Measurements from ENCODE around the gene H2BW1. TPM values are rescaled to one million over a fixed set of nuclear protein-coding genes. Genes with fewer than 3 reads are reported as not detected.
"Not testable (repeated sequence)": the region's sequence is repeated elsewhere in the genome, so short reads cannot be mapped to it uniquely, and the experiment has no call there.

The H2BW1 gene
- polyA plus RNA-seq (2013, experiment 1 of 2) = not detected
- not detected for polyA plus RNA-seq (2013, experiment 2 of 2)

GRCh38 chrX:104013606-104014005 is at the start of gene H2BW1:
Gene H2BW1 (minus strand): TSS chrX:104013708. CDS start chrX:104013576, 132 bp downstream.
- no peaks in the 10 kb centered on the region for H3K9me3 ChIP-seq (ENCODE audit: control insufficient read depth, low read length)
- no peak within 1 kb of the TSS for H3K4me3 ChIP-seq (ENCODE audit: extremely low read depth, insufficient read depth, low read length, poor library complexity, severe bottlenecking)
- H3K27ac ChIP-seq (ENCODE audit: low read depth, low read length, severe bottlenecking) = no peak within 1 kb of the TSS
- no peaks in the 10 kb centered on the region for H3K4me1 ChIP-seq (ENCODE audit: control insufficient read depth, insufficient read depth, low read length, poor library complexity, severe bottlenecking)
- 93 to 94% methylated on average over 12 to 20 of the region's 20 CpGs for WGBS, 2 experiments (ENCODE audit: insufficient coverage in 2 of 2)
- H3K36me3 ChIP-seq (ENCODE audit: control insufficient read depth, insufficient read depth, low read length) = no peaks in the 10 kb centered on the region

GRCh38 chrX:104062636-104063035 is 49.1 kb upstream of the H2BW1 start:
- H3K9me3 ChIP-seq (ENCODE audit: control insufficient read depth, low read length); H3K4me3 ChIP-seq (ENCODE audit: extremely low read depth, insufficient read depth, low read length, poor library complexity, severe bottlenecking); H3K4me1 ChIP-seq (ENCODE audit: control insufficient read depth, insufficient read depth, low read length, poor library complexity, severe bottlenecking); H3K36me3 ChIP-seq (ENCODE audit: control insufficient read depth, insufficient read depth, low read length); H3K27ac ChIP-seq (ENCODE audit: low read depth, low read length, severe bottlenecking): not testable (repeated sequence)
- WGBS, 2 experiments (ENCODE audit: insufficient coverage in 2 of 2) = no CpG with 5 or more reads among the region's 18 CpGs

GRCh38 chrX:104054956-104055355 is 41.4 kb upstream of the H2BW1 start:
- not testable (repeated sequence) for H3K9me3 ChIP-seq (ENCODE audit: control insufficient read depth, low read length)
- no CpG with 5 or more reads among the region's 13 CpGs for WGBS, 2 experiments (ENCODE audit: insufficient coverage in 2 of 2)

GRCh38 chrX:104047171-104047570 is 33.7 kb upstream of the H2BW1 start:
- no peaks in the 10 kb centered on the region for H3K4me1 ChIP-seq (ENCODE audit: control insufficient read depth, insufficient read depth, low read length, poor library complexity, severe bottlenecking)
- H3K27ac ChIP-seq (ENCODE audit: low read depth, low read length, severe bottlenecking) = no peak overlapping the region
- 93 to 99% methylated on average over 8 of the region's 13 CpGs for WGBS, 2 experiments (ENCODE audit: insufficient coverage in 2 of 2)
- no peaks in the 10 kb centered on the region for H3K36me3 ChIP-seq (ENCODE audit: control insufficient read depth, insufficient read depth, low read length)
- no peaks in the 10 kb centered on the region for H3K9me3 ChIP-seq (ENCODE audit: control insufficient read depth, low read length)
- no peak overlapping the region for H3K4me3 ChIP-seq (ENCODE audit: extremely low read depth, insufficient read depth, low read length, poor library complexity, severe bottlenecking)

More at GRCh38 chrX:104054956-104055355, 41.4 kb upstream of the H2BW1 start:
- not testable (repeated sequence) for H3K27ac ChIP-seq (ENCODE audit: low read depth, low read length, severe bottlenecking); H3K36me3 ChIP-seq (ENCODE audit: control insufficient read depth, insufficient read depth, low read length); H3K4me1 ChIP-seq (ENCODE audit: control insufficient read depth, insufficient read depth, low read length, poor library complexity, severe bottlenecking); H3K4me3 ChIP-seq (ENCODE audit: extremely low read depth, insufficient read depth, low read length, poor library complexity, severe bottlenecking)

- Histone ChIP-seq H3K36me3 (ENCODE audit: control insufficient read depth, insufficient read depth, low read length) (no peaks in the 10 kb centered on the region), H3K4me1 (ENCODE audit: control insufficient read depth, insufficient read depth, low read length, poor library complexity, severe bottlenecking) (no peaks in the 10 kb centered on the region), H3K27ac (ENCODE audit: low read depth, low read length, severe bottlenecking) (no peak overlapping the region), H3K4me3 (ENCODE audit: extremely low read depth, insufficient read depth, low read length, poor library complexity, severe bottlenecking) (no peak overlapping the region), H3K9me3 (ENCODE audit: control insufficient read depth, low read length) (no peaks in the 10 kb centered on the region)
- WGBS, 2 experiments (ENCODE audit: insufficient coverage in 2 of 2) = 79 to 92% methylated on average over 4 of the region's 5 CpGs
Measured at GRCh38 chrX:104045642-104046041, 32.1 kb upstream of the H2BW1 start.

GRCh38 chrX:104041003-104041402 is 27.5 kb upstream of the H2BW1 start:
- Histone ChIP-seq H3K27ac (ENCODE audit: low read depth, low read length, severe bottlenecking) (no peak overlapping the region), H3K4me1 (ENCODE audit: control insufficient read depth, insufficient read depth, low read length, poor library complexity, severe bottlenecking) (no peaks in the 10 kb centered on the region), H3K4me3 (ENCODE audit: extremely low read depth, insufficient read depth, low read length, poor library complexity, severe bottlenecking) (no peak overlapping the region), H3K9me3 (ENCODE audit: control insufficient read depth, low read length) (no peaks in the 10 kb centered on the region), H3K36me3 (ENCODE audit: control insufficient read depth, insufficient read depth, low read length) (no peaks in the 10 kb centered on the region)
- WGBS, 2 experiments (ENCODE audit: insufficient coverage in 2 of 2) = 71 to 100% methylated on average over 1 to 2 of the region's 4 CpGs

GRCh38 chrX:104039689-104040505 is 26.4 kb upstream of the H2BW1 start, which contains the start of gene H2BW2:
Gene H2BW2 (plus strand): TSS chrX:104039956. CDS start chrX:104039995, 39 bp downstream.
- WGBS, 2 experiments (ENCODE audit: insufficient coverage in 2 of 2) = 95% methylated on average over 18 to 21 of the region's 39 CpGs

GRCh38 chrX:104018126-104018525 is 4.6 kb upstream of the H2BW1 start:
- 73 to 89% methylated on average over 2 to 5 of the region's 11 CpGs for WGBS, 2 experiments (ENCODE audit: insufficient coverage in 2 of 2)
- Histone ChIP-seq H3K9me3 (ENCODE audit: control insufficient read depth, low read length) (no peaks in the 10 kb centered on the region), H3K27ac (ENCODE audit: low read depth, low read length, severe bottlenecking) (no peak overlapping the region), H3K4me1 (ENCODE audit: control insufficient read depth, insufficient read depth, low read length, poor library complexity, severe bottlenecking) (no peaks in the 10 kb centered on the region), H3K36me3 (ENCODE audit: control insufficient read depth, insufficient read depth, low read length) (no peaks in the 10 kb centered on the region), H3K4me3 (ENCODE audit: extremely low read depth, insufficient read depth, low read length, poor library complexity, severe bottlenecking) (no peak overlapping the region)

More at GRCh38 chrX:104039689-104040505, 26.4 kb upstream of the H2BW1 start, which contains the start of gene H2BW2:
- Histone ChIP-seq H3K27ac (ENCODE audit: low read depth, low read length, severe bottlenecking) (no peak within 1 kb of the TSS), H3K36me3 (ENCODE audit: control insufficient read depth, insufficient read depth, low read length) (no peaks in the 10 kb centered on the region), H3K4me1 (ENCODE audit: control insufficient read depth, insufficient read depth, low read length, poor library complexity, severe bottlenecking) (no peaks in the 10 kb centered on the region), H3K9me3 (ENCODE audit: control insufficient read depth, low read length) (no peaks in the 10 kb centered on the region), H3K4me3 (ENCODE audit: extremely low read depth, insufficient read depth, low read length, poor library complexity, severe bottlenecking) (no peak within 1 kb of the TSS)

- H3K36me3 ChIP-seq (ENCODE audit: control insufficient read depth, insufficient read depth, low read length); H3K4me1 ChIP-seq (ENCODE audit: control insufficient read depth, insufficient read depth, low read length, poor library complexity, severe bottlenecking); H3K9me3 ChIP-seq (ENCODE audit: control insufficient read depth, low read length); H3K4me3 ChIP-seq (ENCODE audit: extremely low read depth, insufficient read depth, low read length, poor library complexity, severe bottlenecking); H3K27ac ChIP-seq (ENCODE audit: low read depth, low read length, severe bottlenecking): not testable (repeated sequence)
- WGBS, 2 experiments (ENCODE audit: insufficient coverage in 2 of 2) = no CpG with 5 or more reads among the region's 8 CpGs
Measured at GRCh38 chrX:104015576-104015975, 2.1 kb upstream of the H2BW1 start.

- no peaks in the 10 kb centered on the region for H3K4me1 ChIP-seq (ENCODE audit: control insufficient read depth, insufficient read depth, low read length, poor library complexity, severe bottlenecking)
- no peak overlapping the region for H3K27ac ChIP-seq (ENCODE audit: low read depth, low read length, severe bottlenecking)
- 92 to 93% methylated on average over 14 to 15 of the region's 24 CpGs for WGBS, 2 experiments (ENCODE audit: insufficient coverage in 2 of 2)
- H3K36me3 ChIP-seq (ENCODE audit: control insufficient read depth, insufficient read depth, low read length) = no peaks in the 10 kb centered on the region
- no peaks in the 10 kb centered on the region for H3K9me3 ChIP-seq (ENCODE audit: control insufficient read depth, low read length)
- H3K4me3 ChIP-seq (ENCODE audit: extremely low read depth, insufficient read depth, low read length, poor library complexity, severe bottlenecking) = no peak overlapping the region
Measured at GRCh38 chrX:104013158-104013557, 350 bp downstream of the H2BW1 start.

GRCh38 chrX:104008831-104009230 is 4.7 kb downstream of the H2BW1 start:
- H3K4me1 ChIP-seq (ENCODE audit: control insufficient read depth, insufficient read depth, low read length, poor library complexity, severe bottlenecking) = no peaks in the 10 kb centered on the region
- H3K27ac ChIP-seq (ENCODE audit: low read depth, low read length, severe bottlenecking) = no peak overlapping the region
- no peaks in the 10 kb centered on the region for H3K9me3 ChIP-seq (ENCODE audit: control insufficient read depth, low read length)
- H3K36me3 ChIP-seq (ENCODE audit: control insufficient read depth, insufficient read depth, low read length) = no peaks in the 10 kb centered on the region
- no peak overlapping the region for H3K4me3 ChIP-seq (ENCODE audit: extremely low read depth, insufficient read depth, low read length, poor library complexity, severe bottlenecking)
- WGBS, 2 experiments (ENCODE audit: insufficient coverage in 2 of 2) = 69 to 75% methylated on average over 4 of the region's 5 CpGs

Measured in mesodermal cell (in vitro differentiated cells).